Thyroid gland (tissue), 4 donors: ENCODE measurements around the gene HSD17B10. TPM values are rescaled to one million over a fixed set of nuclear protein-coding genes. Genes with fewer than 3 reads are reported as not detected.

Source experiments
- DNase-seq, 2 donors: peaks; one replicate each; pipeline ENCODE4 v3.0.0-alpha.2; 2019
- H3K27ac ChIP-seq, 3 donors: fragments of 200-600 bp; sonication (generic); 1 replicate in 2 of 3; 2 replicates in 1 of 3; pipeline ENCODE4 v1.5.1; 2016 to 2019; ENCODE audit warnings: mild to moderate bottlenecking in 1 of 3, moderate library complexity in 1 of 3
- H3K27me3 ChIP-seq: fragments of 200-600 bp; sonication (generic); one replicate; pipeline ENCODE4 v1.5.1; 2019
- H3K36me3 ChIP-seq, 2 donors: fragments of 200-600 bp; sonication (generic); one replicate each; pipeline ENCODE4 v1.5.1; 2016 to 2019
- H3K4me1 ChIP-seq, 2 donors: fragments of 200-600 bp; sonication (generic); one replicate each; pipeline ENCODE4 v1.5.1; 2017 to 2019
- H3K4me3 ChIP-seq, 3 donors: fragments of 200-600 bp; sonication (generic); replicated peaks in 1 of 3; 1 replicate in 2 of 3; 2 replicates in 1 of 3; pipeline ENCODE4 v1.5.1; 2016; ENCODE audit warnings: mild to moderate bottlenecking in 1 of 3
- H3K9me3 ChIP-seq: fragments of 200-600 bp; sonication (generic); one replicate; pipeline ENCODE4 v1.5.1; 2017
- CTCF ChIP-seq, 6 experiments: fragments of 200-600 bp in 3 of 6; fragments of 450-650 bp in 3 of 6; sonication (generic) in 3 of 6; IDR thresholded peaks; one replicate each; pipeline ENCODE4 v1.5.1; 2016 to 2019; ENCODE audit warnings: antibody characterized with exemption in 6 of 6, mild to moderate bottlenecking in 2 of 6, inconsistent platforms in 1 of 6, moderate library complexity in 1 of 6
- POLR2A ChIP-seq, 2 donors: fragments of 450-650 bp; IDR thresholded peaks; one replicate each; pipeline ENCODE4 v1.6.1; 2017; ENCODE audit warnings: antibody characterized with exemption in 2 of 2, mild to moderate bottlenecking in 2 of 2, moderate library complexity in 1 of 2
- WGBS, 2 donors: methylation state at CpG; one replicate each; pipeline ENCODE4 v1.1.5; 2017; 5-methylcytosine and 5-hydroxymethylcytosine counted together
- intact Hi-C: fragments of 100-400 bp; cut with DNase I; formaldehyde crosslinking; loops from one replicate; pipeline ENCODE4 v1.15.1; 2023
- total RNA-seq, 4 donors: library from RNA; depleted of rRNA; stranded (reverse); fragments of >200 nt; gene quantifications; one replicate each; pipeline ENCODE4 v1.2.3, GENCODE V29; 2016

HSD17B10 gene
- 100 to 1,000 TPM in 2 of 4 donors, 10 to 100 TPM in 2; 88.8 to 122 (median 104) TPM for total RNA-seq

- Histone ChIP-seq H3K27me3 (no peaks in the 10 kb centered on the region), H3K9me3 (no peaks in the 10 kb centered on the region), H3K4me3 (peak within 1 kb of the TSS; percentile 20 to 42 (median 40)), H3K36me3 (peaks cover 0 to 8% of the 10 kb centered on the region in 2 donors), H3K27ac (peak within 1 kb of the TSS in 2 of 3 donors; percentile 47 to 56), H3K4me1 (peaks cover 0 to 4% of the 10 kb centered on the region in 2 donors)
- TF ChIP-seq POLR2A (IDR thresholded peaks at IDR 0.05) (peak in 1 of 2 donors; percentile 63), CTCF (IDR thresholded peaks at IDR 0.05) (no peak)
- WGBS, 2 donors, result 0% methylated on average over 2 to 6 of the region's 61 CpGs
- intact Hi-C loops, result no loop called here
- DNase-seq, result peak; percentile 92 to 93
Observed at GRCh38 chrX:53433651-53434639, at the start of gene HSD17B10. Gene HSD17B10 (minus strand): TSS chrX:53434370. CDS start chrX:53434345, 25 bp downstream.

GRCh38 chrX:53483416-53483815 is 49.2 kb upstream of the HSD17B10 start:
- 65 to 75% methylated on average over 2 of the region's 2 CpGs for WGBS, 2 donors
- Histone ChIP-seq H3K36me3 (no peaks in the 10 kb centered on the region), H3K4me1 (no peaks in the 10 kb centered on the region), H3K9me3 (no peaks in the 10 kb centered on the region), H3K27ac (no peak overlapping the region), H3K27me3 (no peaks in the 10 kb centered on the region), H3K4me3 (no peak overlapping the region)
- DNase-seq, result no peak
- intact Hi-C loops, result no loop called here
- no peak for TF ChIP-seq CTCF (IDR thresholded peaks at IDR 0.05)
- TF ChIP-seq POLR2A (IDR thresholded peaks at IDR 0.05), result no peak

- DNase-seq, result peak; percentile 29 to 34
- H3K4me1 ChIP-seq, result no peaks in the 10 kb centered on the region
Observed at GRCh38 chrX:53481816-53482465, 47.8 kb upstream of the HSD17B10 start.

GRCh38 chrX:53481093-53481492 is 46.9 kb upstream of the HSD17B10 start:
- Histone ChIP-seq H3K4me1 (no peaks in the 10 kb centered on the region), H3K27me3 (no peaks in the 10 kb centered on the region), H3K9me3 (no peaks in the 10 kb centered on the region), H3K27ac (no peak overlapping the region), H3K4me3 (no peak overlapping the region), H3K36me3 (no peaks in the 10 kb centered on the region)
- intact Hi-C loops, result no loop called here
- 33 to 46% methylated on average over 5 of the region's 5 CpGs for whole genome bisulfite sequencing, 2 donors
- no peak for TF ChIP-seq CTCF (IDR thresholded peaks at IDR 0.05)
- no peak for TF ChIP-seq POLR2A (IDR thresholded peaks at IDR 0.05)
- no peak for DNase-seq

More at GRCh38 chrX:53481816-53482465, 47.8 kb upstream of the HSD17B10 start:
- WGBS, 2 donors, result 60 to 63% methylated on average over 1 of the region's 2 CpGs
- TF ChIP-seq POLR2A (IDR thresholded peaks at IDR 0.05) (no peak), CTCF (IDR thresholded peaks at IDR 0.05) (peak in 2 of 6 experiments; percentile 17 to 39)
- Histone ChIP-seq H3K27me3 (no peaks in the 10 kb centered on the region), H3K4me3 (no peak overlapping the region), H3K9me3 (no peaks in the 10 kb centered on the region), H3K27ac (no peak overlapping the region), H3K36me3 (no peaks in the 10 kb centered on the region)
- intact Hi-C loops, result no loop called here
